Uterine smooth muscle cell (primary cell): ENCODE data around the gene ONECUT3. TPM values are rescaled to one million over a fixed set of nuclear protein-coding genes. Genes with fewer than 3 reads are reported as not detected.

Experiments
- total RNA-seq: library from RNA; depleted of rRNA; stranded (reverse); fragments of >200 nt; gene quantifications from 2 replicates; pipeline ENCODE4 v1.2.3, GENCODE V29; 2014

Gene ONECUT3
- total RNA-seq: not detected in 2 replicates

DNA sequence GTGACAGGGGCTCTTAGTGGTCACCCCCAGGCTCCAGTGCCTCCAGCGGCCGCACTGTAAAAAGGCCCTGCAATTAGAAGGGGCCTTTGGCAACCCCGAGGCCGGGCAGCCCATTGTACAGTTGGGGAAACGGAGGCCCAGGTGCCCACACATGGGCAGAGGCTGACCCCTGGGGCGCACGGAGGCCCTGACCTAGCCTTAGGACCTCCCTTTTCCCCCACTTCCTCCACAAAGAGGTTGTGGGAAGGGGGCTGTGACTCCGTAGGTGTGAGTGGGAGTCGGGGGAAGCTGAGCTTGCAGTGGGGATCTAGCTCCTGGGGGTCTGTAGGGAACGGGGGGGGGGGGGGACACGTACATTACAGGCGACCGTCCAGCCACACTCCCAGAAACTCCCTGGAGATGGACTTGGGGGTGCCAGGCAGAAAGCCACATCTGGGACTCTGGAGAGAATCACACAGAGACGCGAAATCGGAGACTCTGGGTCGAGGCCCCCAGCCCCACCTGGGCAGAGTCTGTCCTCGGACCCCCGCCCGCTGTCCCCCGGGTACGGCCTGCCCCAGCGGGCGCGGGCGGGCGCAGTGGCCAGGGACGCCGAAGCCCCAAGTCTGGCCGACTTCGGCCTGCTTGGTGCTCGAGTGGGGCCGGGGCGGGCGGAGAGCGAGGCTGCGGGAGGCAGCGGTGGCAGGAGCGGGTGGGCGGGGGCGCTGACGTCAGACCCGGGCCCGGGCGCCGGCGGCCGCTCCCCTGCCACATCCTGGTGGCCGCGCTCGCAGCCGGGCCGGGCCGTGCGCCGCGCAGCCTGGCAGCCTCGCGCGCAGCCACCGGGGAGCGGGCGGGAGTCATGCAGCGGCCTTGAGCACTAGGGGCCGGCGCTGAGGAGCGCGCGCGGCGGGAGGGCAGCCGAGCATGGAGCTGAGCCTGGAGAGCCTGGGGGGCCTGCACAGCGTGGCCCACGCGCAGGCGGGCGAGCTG lies at the start of gene ONECUT3:
TSS of gene ONECUT3 (plus strand) at position 750 of the 972 bp plus-strand sequence. CDS start at position 907, 157 bp downstream.

DNA sequence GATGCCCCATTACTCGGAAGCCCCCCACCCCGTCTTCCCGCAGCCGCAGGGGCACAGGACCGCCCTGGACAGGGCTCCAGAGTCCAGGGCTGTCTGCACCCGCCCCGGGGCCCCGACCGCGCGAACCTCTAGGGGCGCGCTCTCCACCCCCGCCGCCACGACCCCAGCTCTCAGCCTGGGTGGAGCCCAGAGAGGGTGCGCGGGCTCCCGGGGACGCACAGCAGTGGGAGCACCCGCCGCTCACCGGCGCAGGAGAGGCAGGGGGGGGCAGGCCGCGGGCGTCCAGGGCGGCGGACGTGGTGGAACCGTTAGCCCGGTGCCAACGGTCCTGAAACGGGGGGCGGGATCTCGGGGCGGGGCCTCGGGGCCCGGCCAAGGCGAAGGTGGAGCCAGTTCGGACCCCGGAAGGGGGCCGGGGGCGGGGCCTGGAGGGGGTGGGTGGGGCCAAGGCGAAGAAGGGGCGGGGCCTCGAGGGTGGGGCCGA lies 58.7 kb downstream of the ONECUT3 start, which contains the start of gene ATP8B3:
TSS of gene ATP8B3 (minus strand) at position 335 of the 484 bp plus-strand sequence. CDS start 540 bp downstream, outside the sequence.

Other genes with a start within 250 kb of the ONECUT3 start
- gene ADAMTSL5, start 240.5 kb upstream of the ONECUT3 start, total RNA-seq: 3.1 and 6.6 TPM in 2 replicates
- gene PLK5, start 229.4 kb upstream of the ONECUT3 start, total RNA-seq: not detected in 2 replicates
- gene MEX3D, start 185.2 kb upstream of the ONECUT3 start, total RNA-seq: 50.2 and 50.7 TPM in 2 replicates
- 113 and 126 TPM in 2 replicates for gene MBD3, start 160.6 kb upstream of the ONECUT3 start, total RNA-seq
- gene UQCR11, start 148.0 kb upstream of the ONECUT3 start, total RNA-seq: 32.5 and 47.6 TPM in 2 replicates
- gene TCF3, start 100.9 kb upstream of the ONECUT3 start, total RNA-seq: 82.9 and 118 TPM in 2 replicates
- 1.9 and 2.7 TPM in 2 replicates for gene ATP8B3, start 58.8 kb downstream of the ONECUT3 start, total RNA-seq
- 5.6 and 10.8 TPM in 2 replicates for gene REXO1, start 95.0 kb downstream of the ONECUT3 start, total RNA-seq
- 4.5 and 5.2 TPM in 2 replicates for gene KLF16, start 110.1 kb downstream of the ONECUT3 start, total RNA-seq
- 69.7 and 71.1 TPM in 2 replicates for gene ABHD17A, start 132.0 kb downstream of the ONECUT3 start, total RNA-seq
- 3.9 and 4.1 TPM in 2 replicates for gene ADAT3, start 151.9 kb downstream of the ONECUT3 start, total RNA-seq
- gene SCAMP4, start 151.9 kb downstream of the ONECUT3 start, total RNA-seq: 36.7 and 39.5 TPM in 2 replicates
- 59.4 and 79.8 TPM in 2 replicates for gene CSNK1G2, start 187.7 kb downstream of the ONECUT3 start, total RNA-seq